Fibroblast of lung (primary cell): ENCODE measurements around the gene TENT4A.

ENCODE experiments used
- CTCF ChIP-seq, 2 donors: IDR thresholded peaks in 1 of 2; conservative IDR thresholded peaks in 1 of 2; 1 replicate in 1 of 2; 2 replicates in 1 of 2; pipeline ENCODE4 v1.5.1; 2011 to 2012; ENCODE audit warnings: low read length in 2 of 2, control low read depth in 1 of 2, inconsistent platforms in 1 of 2, low read depth in 1 of 2, mild to moderate bottlenecking in 1 of 2
- EZH2 ChIP-seq: IDR thresholded peaks from 2 replicates; pipeline ENCODE4 v1.5.1; 2012; ENCODE audit warnings: low read length, control low read depth, mild to moderate bottlenecking; ENCODE audit errors: missing control alignments

DNA sequence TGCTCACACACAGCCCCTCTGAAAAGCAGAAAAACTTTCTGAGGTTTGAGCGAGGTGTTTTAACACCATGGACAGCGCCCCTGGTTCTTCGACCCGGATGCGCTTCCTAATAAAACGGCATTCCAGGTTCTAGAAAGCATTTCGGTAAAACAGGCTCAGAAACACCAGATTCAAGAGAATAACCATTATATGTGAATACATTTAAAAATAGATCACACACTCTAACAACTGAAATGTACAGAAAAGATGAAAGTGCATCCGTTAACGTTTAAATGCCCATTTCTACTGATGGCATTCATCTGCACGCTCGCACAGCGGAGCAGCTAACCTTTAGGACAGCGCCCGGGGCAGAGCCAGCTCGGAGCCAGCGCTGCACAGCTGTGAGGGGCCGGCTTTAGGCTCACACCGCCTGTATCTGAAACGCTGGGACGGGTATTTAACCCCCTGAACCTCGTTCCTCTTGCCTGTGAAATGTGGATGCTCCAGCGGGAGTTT lies 26.3 kb upstream of the TENT4A start:
- TF ChIP-seq CTCF (conservative IDR thresholded peaks at IDR 0.05 in 1 of 2, IDR thresholded peaks at IDR 0.05 in 1 of 2; ENCODE audit: low read depth in 1 of 2, low read length in 2 of 2) (no peak), EZH2 (no peak)
